ENCODE data around the gene DNPEP. TPM values are rescaled to one million over a fixed set of nuclear protein-coding genes. Genes with fewer than 3 reads are reported as not detected.
A peak's percentile ranks its signal among the peaks of the same experiment; 100 is the strongest.

Gene DNPEP
- total RNA-seq, 1 experiment from 2014 or later, result 60.9 TPM

DNA sequence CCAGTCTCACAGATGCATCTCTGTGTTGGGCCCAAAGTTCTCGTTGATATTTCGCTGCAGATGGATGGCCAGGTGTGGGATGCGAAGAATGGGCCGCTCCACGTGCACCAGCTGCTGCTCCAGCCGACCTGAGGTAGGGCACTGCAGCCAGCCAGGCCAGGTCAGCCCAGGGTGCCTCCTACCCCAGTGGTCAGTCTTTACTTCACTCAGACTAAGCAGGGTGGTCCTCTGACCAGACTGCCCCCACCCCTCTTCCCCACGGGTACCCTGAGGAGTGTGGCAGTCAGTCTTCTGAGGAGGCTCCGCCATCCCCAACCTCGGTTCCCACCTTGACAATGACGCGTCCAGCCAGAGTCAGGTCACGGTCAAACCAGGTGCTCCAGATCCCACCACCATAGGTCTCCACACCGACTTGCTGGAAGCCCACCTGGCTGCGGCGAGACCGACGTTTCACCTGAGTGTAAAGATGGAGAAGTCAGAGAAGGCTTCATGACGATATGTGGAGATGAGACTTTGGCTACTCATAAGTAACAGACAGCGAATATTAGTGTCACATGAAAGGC lies 1.7 kb downstream of the DNPEP start:
- H3K4me3 Mint-ChIP-seq, result peak overlapping the region in 1 of 2 experiments; percentile 96; a peak in 2 of 5 replicates
- H2BK20ac ChIP-seq (ENCODE audit: low read depth, low read length, poor library complexity, severe bottlenecking), result no peak overlapping the region
- H3K27me3 Mint-ChIP-seq (ENCODE audit: low read depth), result no peaks in the 10 kb centered on the region
- H2AK5ac ChIP-seq (ENCODE audit: insufficient read length, low read length), result no peak overlapping the region
- H3K79me1 ChIP-seq (ENCODE audit: insufficient read depth, low read depth, low read length, poor library complexity, severe bottlenecking), result no peaks in the 10 kb centered on the region
- no peaks in the 10 kb centered on the region for H3K79me2 ChIP-seq (ENCODE audit: insufficient read depth, low read length)
- no peak overlapping the region for H3K27ac Mint-ChIP-seq
- H2BK120ac ChIP-seq (ENCODE audit: low read depth, low read length, poor library complexity, severe bottlenecking), result no peak overlapping the region
- H3K9me3 ChIP-seq (ENCODE audit: control insufficient read depth, low read depth, low read length), result no peaks in the 10 kb centered on the region
- no peak overlapping the region for H4K91ac ChIP-seq (ENCODE audit: insufficient read length, low read depth, low read length)
- H4K8ac ChIP-seq (replicated peaks; ENCODE audit: insufficient read length, low read depth, low read length), result no peak overlapping the region
- H3K4me1 ChIP-seq (ENCODE audit: insufficient read depth, low read length), result no peaks in the 10 kb centered on the region
- H3K9me3 Mint-ChIP-seq, result no peaks in the 10 kb centered on the region
- no peaks in the 10 kb centered on the region for H3K27me3 ChIP-seq (ENCODE audit: insufficient read depth, low read length)
- no peak overlapping the region for H3K9ac ChIP-seq (ENCODE audit: extremely low read depth, insufficient read length, low read length)
- H3K4me2 ChIP-seq (ENCODE audit: insufficient read depth, insufficient read length, low read length), result peak overlapping the region; percentile 71
- H2BK5ac ChIP-seq (ENCODE audit: insufficient read length, low read length), result no peak overlapping the region
- no peak overlapping the region for H4K5ac ChIP-seq (ENCODE audit: insufficient read length, low read depth, low read length)
- no peak overlapping the region; the same call in 1 of the 2 replicates for H3K14ac ChIP-seq (ENCODE audit: insufficient read depth, low read length)
- no CpG with 5 or more reads among the region's 19 CpGs for WGBS (ENCODE audit: extremely low coverage, insufficient read length, low lambda C conversion rate)
- no peak overlapping the region for H2BK12ac ChIP-seq (ENCODE audit: insufficient read length, low read depth, low read length)
- no peak overlapping the region for H3K4ac ChIP-seq (ENCODE audit: low read depth, low read length)
- DNase-seq, result no peak
- H3K36me3 Mint-ChIP-seq (ENCODE audit: insufficient read depth in 1 of 3, low read depth in 3 of 3), result peaks cover 29 to 50% (median 46%) of the 10 kb centered on the region in 3 experiments; a peak in 6 of 7 replicates
- H3T11ph ChIP-seq (ENCODE audit: low read length), result no peak overlapping the region
- H2BK15ac ChIP-seq (ENCODE audit: low read depth, low read length), result no peak overlapping the region
- TF ChIP-seq, protein P1, sequence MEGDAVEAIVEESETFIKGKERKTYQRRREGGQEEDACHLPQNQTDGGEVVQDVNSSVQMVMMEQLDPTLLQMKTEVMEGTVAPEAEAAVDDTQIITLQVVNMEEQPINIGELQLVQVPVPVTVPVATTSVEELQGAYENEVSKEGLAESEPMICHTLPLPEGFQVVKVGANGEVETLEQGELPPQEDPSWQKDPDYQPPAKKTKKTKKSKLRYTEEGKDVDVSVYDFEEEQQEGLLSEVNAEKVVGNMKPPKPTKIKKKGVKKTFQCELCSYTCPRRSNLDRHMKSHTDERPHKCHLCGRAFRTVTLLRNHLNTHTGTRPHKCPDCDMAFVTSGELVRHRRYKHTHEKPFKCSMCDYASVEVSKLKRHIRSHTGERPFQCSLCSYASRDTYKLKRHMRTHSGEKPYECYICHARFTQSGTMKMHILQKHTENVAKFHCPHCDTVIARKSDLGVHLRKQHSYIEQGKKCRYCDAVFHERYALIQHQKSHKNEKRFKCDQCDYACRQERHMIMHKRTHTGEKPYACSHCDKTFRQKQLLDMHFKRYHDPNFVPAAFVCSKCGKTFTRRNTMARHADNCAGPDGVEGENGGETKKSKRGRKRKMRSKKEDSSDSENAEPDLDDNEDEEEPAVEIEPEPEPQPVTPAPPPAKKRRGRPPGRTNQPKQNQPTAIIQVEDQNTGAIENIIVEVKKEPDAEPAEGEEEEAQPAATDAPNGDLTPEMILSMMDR (conservative IDR thresholded peaks at IDR 0.05), result no peak
- peaks cover 12 to 19% of the 10 kb centered on the region in 2 experiments for H3K4me1 Mint-ChIP-seq
- no peak overlapping the region for H3K23ac ChIP-seq (ENCODE audit: insufficient read length, low read depth, low read length)
- H3K27ac ChIP-seq (ENCODE audit: insufficient read length, low read depth, low read length), result no peak overlapping the region
- H2AFZ ChIP-seq (ENCODE audit: low read length), result no peak overlapping the region
- peaks cover 7% of the 10 kb centered on the region for H3K23me2 ChIP-seq (ENCODE audit: insufficient read length, low read depth, low read length, poor library complexity, severe bottlenecking)
- no peaks in the 10 kb centered on the region for H4K20me1 ChIP-seq (ENCODE audit: control insufficient read depth, insufficient read depth, insufficient read length)
- H3K18ac ChIP-seq (ENCODE audit: insufficient read length, low read depth, low read length), result no peak overlapping the region
- H3K56ac ChIP-seq (ENCODE audit: insufficient read length, low read depth, low read length), result no peak overlapping the region
